Neural cell (in vitro differentiated cells): Measurements from ENCODE around the gene ZNF839. TPM values are rescaled to one million over a fixed set of nuclear protein-coding genes. Genes with fewer than 3 reads are reported as not detected.

Experiments used
- H2AFZ ChIP-seq: fragments of 200-600, 300-800 bp; sonication (generic), shearing (Covaris generic); 2 replicates; pipeline ENCODE4 v1.6.0; 2014; ENCODE audit warnings: low read depth, mild to moderate bottlenecking, antibody characterized with exemption, low read length, moderate library complexity
- H3F3A ChIP-seq: fragments of 200-600 bp; shearing (Covaris generic); 2 replicates; pipeline ENCODE4 v1.6.1; 2016; ENCODE audit warnings: mild to moderate bottlenecking, moderate library complexity, mixed read lengths, antibody characterized with exemption, low read length; ENCODE audit not compliant: insufficient read depth, poor library complexity, severe bottlenecking
- H3K27ac ChIP-seq: fragments of 200-600, 300-800 bp; sonication (generic), shearing (Covaris generic); 2 replicates; pipeline ENCODE4 v1.5.1; 2014; ENCODE audit warnings: mild to moderate bottlenecking, low read length, moderate library complexity
- H3K27me3 ChIP-seq: fragments of 300-800, 200-600 bp; sonication (generic), shearing (Covaris generic); 2 replicates; pipeline ENCODE4 v1.6.0; 2014; ENCODE audit warnings: mild to moderate bottlenecking, low read depth, low read length, moderate library complexity; ENCODE audit not compliant: insufficient read depth
- H3K36me3 ChIP-seq: fragments of 300-800, 200-600 bp; sonication (generic), shearing (Covaris generic); 2 replicates; pipeline ENCODE4 v1.5.1; 2014; ENCODE audit warnings: mild to moderate bottlenecking, antibody characterized with exemption, low read length, moderate library complexity; ENCODE audit not compliant: insufficient read depth
- H3K4me2 ChIP-seq: fragments of 300-800, 200-600 bp; sonication (generic), shearing (Covaris generic); 2 replicates; pipeline ENCODE4 v1.6.0; 2014; ENCODE audit warnings: mild to moderate bottlenecking, low read length
- H3K4me3 ChIP-seq: fragments of 300-800, 200-600 bp; sonication (generic), shearing (Covaris generic); 2 replicates; pipeline ENCODE4 v1.5.1; 2014; ENCODE audit warnings: mild to moderate bottlenecking, low read length, moderate library complexity
- H3K79me2 ChIP-seq: fragments of 200-600 bp; shearing (Covaris generic); replicated peaks from 2 replicates; pipeline ENCODE4 v1.6.0; 2014; ENCODE audit warnings: mild to moderate bottlenecking, low read length, moderate library complexity; ENCODE audit not compliant: insufficient read depth
- H3K9ac ChIP-seq: fragments of 300-800, 200-600 bp; sonication (generic), shearing (Covaris generic); 2 replicates; pipeline ENCODE4 v1.6.1; 2016; ENCODE audit warnings: mild to moderate bottlenecking, low read length, mixed read lengths
- H3K9me2 ChIP-seq: fragments of 200-600 bp; shearing (Covaris generic); 2 replicates; pipeline ENCODE4 v1.6.1; 2016; ENCODE audit warnings: mild to moderate bottlenecking, low read length, mixed read lengths; ENCODE audit not compliant: insufficient read depth
- H3K9me3 ChIP-seq: fragments of 200-600, 300-800 bp; sonication (generic), shearing (Covaris generic); 2 replicates; pipeline ENCODE4 v1.6.1; 2016; ENCODE audit warnings: mild to moderate bottlenecking, mixed run types, low read length, moderate library complexity, mixed read lengths
- H4K20me1 ChIP-seq: fragments of 200-600 bp; shearing (Covaris generic); 2 replicates; pipeline ENCODE4 v1.6.1; 2016; ENCODE audit warnings: mild to moderate bottlenecking, mixed run types; ENCODE audit not compliant: insufficient read depth
- EP300 ChIP-seq: fragments of 450-650 bp; conservative IDR thresholded peaks from 2 replicates; pipeline ENCODE4 v1.6.1; 2014; ENCODE audit warnings: antibody characterized with exemption, mild to moderate bottlenecking, moderate library complexity; ENCODE audit not compliant: poor library complexity, severe bottlenecking
- EZH2 ChIP-seq: fragments of 200-600, 300-800 bp; shearing (Covaris generic), sonication (generic); IDR thresholded peaks from 2 replicates; pipeline ENCODE4 v1.6.1; 2014; ENCODE audit warnings: antibody characterized with exemption, low read length, borderline replicate concordance, mild to moderate bottlenecking; ENCODE audit not compliant: insufficient read depth, poor library complexity, severe bottlenecking
- RAD21 ChIP-seq: fragments of 450-650 bp; conservative IDR thresholded peaks from 2 replicates; pipeline ENCODE4 v1.6.1; 2014; ENCODE audit warnings: antibody characterized with exemption, mild to moderate bottlenecking, moderate library complexity
- SMC3 ChIP-seq: fragments of 450-650 bp; conservative IDR thresholded peaks from 2 replicates; pipeline ENCODE4 v1.6.1; 2014; ENCODE audit warnings: antibody characterized with exemption, mild to moderate bottlenecking, moderate library complexity; ENCODE audit not compliant: poor library complexity
- TAF1 ChIP-seq: IDR thresholded peaks from 2 replicates; pipeline ENCODE4 v1.6.1; 2012; ENCODE audit warnings: low read depth
- polyA plus RNA-seq: library from polyadenylated mRNA; depleted of rRNA; stranded (reverse); fragments of >200 nt; gene quantifications from 2 replicates; pipeline ENCODE4 v1.2.3, GENCODE V29; 2014
- TF ChIP-seq, protein P1 (sequence below): fragments of 450-650 bp; IDR thresholded peaks from 2 replicates; pipeline ENCODE4 v1.5.1; 2014; ENCODE audit warnings: antibody characterized with exemption, mild to moderate bottlenecking, moderate library complexity; ENCODE audit not compliant: poor library complexity, severe bottlenecking
- TF ChIP-seq, protein P2 (sequence below): IDR thresholded peaks from 2 replicates; pipeline ENCODE4 v1.6.1; 2012; ENCODE audit warnings: borderline replicate concordance

Gene ZNF839
- polyA plus RNA-seq, 1 donor from 2014 or later: 15.3 TPM

GRCh38 chr14:102363182-102363943 is 43.8 kb downstream of the ZNF839 start:
- Histone ChIP-seq H3K9ac (peak overlapping the region; percentile 86), H3K9me2 (no peaks in the 10 kb centered on the region), H3K4me3 (peak overlapping the region; percentile 78), H3K79me2 (peaks cover 29% of the 10 kb centered on the region), H3K9me3 (no peaks in the 10 kb centered on the region), H3K27me3 (no peaks in the 10 kb centered on the region), H3K4me2 (peak overlapping the region; percentile 49), H3K27ac (peak overlapping the region; percentile 88), H2AFZ (peak overlapping the region; percentile 29), H4K20me1 (no peaks in the 10 kb centered on the region), H3F3A (no peaks in the 10 kb centered on the region), H3K36me3 (no peaks in the 10 kb centered on the region)
- TF ChIP-seq, protein P1, sequence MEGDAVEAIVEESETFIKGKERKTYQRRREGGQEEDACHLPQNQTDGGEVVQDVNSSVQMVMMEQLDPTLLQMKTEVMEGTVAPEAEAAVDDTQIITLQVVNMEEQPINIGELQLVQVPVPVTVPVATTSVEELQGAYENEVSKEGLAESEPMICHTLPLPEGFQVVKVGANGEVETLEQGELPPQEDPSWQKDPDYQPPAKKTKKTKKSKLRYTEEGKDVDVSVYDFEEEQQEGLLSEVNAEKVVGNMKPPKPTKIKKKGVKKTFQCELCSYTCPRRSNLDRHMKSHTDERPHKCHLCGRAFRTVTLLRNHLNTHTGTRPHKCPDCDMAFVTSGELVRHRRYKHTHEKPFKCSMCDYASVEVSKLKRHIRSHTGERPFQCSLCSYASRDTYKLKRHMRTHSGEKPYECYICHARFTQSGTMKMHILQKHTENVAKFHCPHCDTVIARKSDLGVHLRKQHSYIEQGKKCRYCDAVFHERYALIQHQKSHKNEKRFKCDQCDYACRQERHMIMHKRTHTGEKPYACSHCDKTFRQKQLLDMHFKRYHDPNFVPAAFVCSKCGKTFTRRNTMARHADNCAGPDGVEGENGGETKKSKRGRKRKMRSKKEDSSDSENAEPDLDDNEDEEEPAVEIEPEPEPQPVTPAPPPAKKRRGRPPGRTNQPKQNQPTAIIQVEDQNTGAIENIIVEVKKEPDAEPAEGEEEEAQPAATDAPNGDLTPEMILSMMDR: no peak
- TF ChIP-seq SMC3: no peak
- TF ChIP-seq EZH2: no peak

GRCh38 chr14:102370305-102370809 is 50.8 kb downstream of the ZNF839 start:
- H3K9me2 ChIP-seq: no peaks in the 10 kb centered on the region
- no peaks in the 10 kb centered on the region for H3K9me3 ChIP-seq
- H3K9ac ChIP-seq: no peak overlapping the region
- H4K20me1 ChIP-seq: no peaks in the 10 kb centered on the region
- TF ChIP-seq TAF1 (no peak), RAD21 (no peak), EZH2 (no peak), EP300 (no peak), SMC3 (no peak)
- TF ChIP-seq, protein P2, sequence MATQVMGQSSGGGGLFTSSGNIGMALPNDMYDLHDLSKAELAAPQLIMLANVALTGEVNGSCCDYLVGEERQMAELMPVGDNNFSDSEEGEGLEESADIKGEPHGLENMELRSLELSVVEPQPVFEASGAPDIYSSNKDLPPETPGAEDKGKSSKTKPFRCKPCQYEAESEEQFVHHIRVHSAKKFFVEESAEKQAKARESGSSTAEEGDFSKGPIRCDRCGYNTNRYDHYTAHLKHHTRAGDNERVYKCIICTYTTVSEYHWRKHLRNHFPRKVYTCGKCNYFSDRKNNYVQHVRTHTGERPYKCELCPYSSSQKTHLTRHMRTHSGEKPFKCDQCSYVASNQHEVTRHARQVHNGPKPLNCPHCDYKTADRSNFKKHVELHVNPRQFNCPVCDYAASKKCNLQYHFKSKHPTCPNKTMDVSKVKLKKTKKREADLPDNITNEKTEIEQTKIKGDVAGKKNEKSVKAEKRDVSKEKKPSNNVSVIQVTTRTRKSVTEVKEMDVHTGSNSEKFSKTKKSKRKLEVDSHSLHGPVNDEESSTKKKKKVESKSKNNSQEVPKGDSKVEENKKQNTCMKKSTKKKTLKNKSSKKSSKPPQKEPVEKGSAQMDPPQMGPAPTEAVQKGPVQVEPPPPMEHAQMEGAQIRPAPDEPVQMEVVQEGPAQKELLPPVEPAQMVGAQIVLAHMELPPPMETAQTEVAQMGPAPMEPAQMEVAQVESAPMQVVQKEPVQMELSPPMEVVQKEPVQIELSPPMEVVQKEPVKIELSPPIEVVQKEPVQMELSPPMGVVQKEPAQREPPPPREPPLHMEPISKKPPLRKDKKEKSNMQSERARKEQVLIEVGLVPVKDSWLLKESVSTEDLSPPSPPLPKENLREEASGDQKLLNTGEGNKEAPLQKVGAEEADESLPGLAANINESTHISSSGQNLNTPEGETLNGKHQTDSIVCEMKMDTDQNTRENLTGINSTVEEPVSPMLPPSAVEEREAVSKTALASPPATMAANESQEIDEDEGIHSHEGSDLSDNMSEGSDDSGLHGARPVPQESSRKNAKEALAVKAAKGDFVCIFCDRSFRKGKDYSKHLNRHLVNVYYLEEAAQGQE: no peak
- no peaks in the 10 kb centered on the region for H3K36me3 ChIP-seq
- H3K4me3 ChIP-seq: no peak overlapping the region
- no peak overlapping the region for H2AFZ ChIP-seq
- H3K27ac ChIP-seq: no peak overlapping the region
- H3F3A ChIP-seq: no peaks in the 10 kb centered on the region
- H3K27me3 ChIP-seq: no peaks in the 10 kb centered on the region
- peaks cover 10% of the 10 kb centered on the region for H3K79me2 ChIP-seq
- no peak overlapping the region for H3K4me2 ChIP-seq

- TF ChIP-seq, protein P1: no peak
- no peak for TF ChIP-seq EP300
- TF ChIP-seq, protein P2: no peak
- H3K4me2 ChIP-seq: no peak overlapping the region
- H3K27ac ChIP-seq: no peak overlapping the region
- no peak overlapping the region for H3K9ac ChIP-seq
- H3K36me3 ChIP-seq: no peaks in the 10 kb centered on the region
- no peaks in the 10 kb centered on the region for H3K27me3 ChIP-seq
- H3F3A ChIP-seq: no peaks in the 10 kb centered on the region
- no peaks in the 10 kb centered on the region for H4K20me1 ChIP-seq
- peaks cover 3% of the 10 kb centered on the region for H3K79me2 ChIP-seq
- no peaks in the 10 kb centered on the region for H3K9me3 ChIP-seq
- H3K9me2 ChIP-seq: no peaks in the 10 kb centered on the region
- no peak overlapping the region for H3K4me3 ChIP-seq
- no peak overlapping the region for H2AFZ ChIP-seq
Measured at GRCh38 chr14:102371361-102371760, 51.8 kb downstream of the ZNF839 start.
